Cardiac fibroblast (primary cell): ENCODE results near the gene ZNF3.

Experiments
- DNase-seq, 2 donors: peaks; one replicate each; pipeline versions ENCODE4 v3.0.0 to v3.0.0-alpha.2; 2010; ENCODE audit warnings: low read depth in 2 of 2
- H3K4me3 ChIP-seq, 2 donors: replicated peaks in 1 of 2; 1 replicate in 1 of 2; 2 replicates in 1 of 2; pipeline ENCODE4 v1.5.1; 2011; ENCODE audit warnings: low read depth in 2 of 2, low read length in 2 of 2, mild to moderate bottlenecking in 2 of 2, moderate library complexity in 1 of 2
- TF ChIP-seq, protein P1 (sequence below): IDR thresholded peaks from one replicate; pipeline ENCODE4 v1.5.1; 2011; ENCODE audit warnings: low read depth, mild to moderate bottlenecking, low read length, inconsistent platforms

ZNF3 gene

DNA sequence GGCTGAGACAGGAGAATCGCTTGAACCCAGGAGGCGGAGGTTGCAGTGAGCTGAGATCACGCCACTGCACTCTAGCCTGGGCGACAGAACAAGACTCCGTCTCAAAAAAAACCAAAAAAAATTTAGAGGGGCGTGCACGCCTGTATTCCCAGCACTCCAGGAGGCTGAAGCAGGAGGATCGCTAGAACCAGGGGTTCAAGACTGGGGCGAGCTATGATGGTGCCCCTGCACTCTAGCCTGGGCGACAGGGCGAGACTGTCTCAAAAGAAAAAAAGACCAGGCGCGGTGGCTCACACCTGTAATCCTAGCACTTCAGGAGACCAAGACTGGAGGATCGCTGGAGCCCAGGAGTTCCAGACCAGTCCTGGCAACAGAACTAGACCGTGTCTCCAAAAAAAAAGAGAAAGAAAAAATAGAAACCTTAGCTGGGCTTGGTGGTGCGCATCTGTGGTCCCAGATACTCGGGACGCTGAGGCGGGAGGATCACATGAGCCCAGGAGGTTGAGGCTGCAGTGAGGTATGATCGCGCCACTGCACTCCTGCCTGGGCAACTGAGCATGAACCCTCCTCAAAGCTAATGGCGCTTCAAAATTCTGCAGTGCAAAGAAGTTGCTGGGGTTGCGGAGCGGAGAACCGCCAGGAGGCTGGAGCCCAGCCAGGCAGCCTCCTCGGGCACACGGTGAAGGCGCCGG is 44.9 kb upstream of the ZNF3 start:
- no peak for DNase-seq
- H3K4me3 ChIP-seq: peak overlapping the region; percentile 88 to 97
- TF ChIP-seq, protein P1, sequence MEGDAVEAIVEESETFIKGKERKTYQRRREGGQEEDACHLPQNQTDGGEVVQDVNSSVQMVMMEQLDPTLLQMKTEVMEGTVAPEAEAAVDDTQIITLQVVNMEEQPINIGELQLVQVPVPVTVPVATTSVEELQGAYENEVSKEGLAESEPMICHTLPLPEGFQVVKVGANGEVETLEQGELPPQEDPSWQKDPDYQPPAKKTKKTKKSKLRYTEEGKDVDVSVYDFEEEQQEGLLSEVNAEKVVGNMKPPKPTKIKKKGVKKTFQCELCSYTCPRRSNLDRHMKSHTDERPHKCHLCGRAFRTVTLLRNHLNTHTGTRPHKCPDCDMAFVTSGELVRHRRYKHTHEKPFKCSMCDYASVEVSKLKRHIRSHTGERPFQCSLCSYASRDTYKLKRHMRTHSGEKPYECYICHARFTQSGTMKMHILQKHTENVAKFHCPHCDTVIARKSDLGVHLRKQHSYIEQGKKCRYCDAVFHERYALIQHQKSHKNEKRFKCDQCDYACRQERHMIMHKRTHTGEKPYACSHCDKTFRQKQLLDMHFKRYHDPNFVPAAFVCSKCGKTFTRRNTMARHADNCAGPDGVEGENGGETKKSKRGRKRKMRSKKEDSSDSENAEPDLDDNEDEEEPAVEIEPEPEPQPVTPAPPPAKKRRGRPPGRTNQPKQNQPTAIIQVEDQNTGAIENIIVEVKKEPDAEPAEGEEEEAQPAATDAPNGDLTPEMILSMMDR: no peak

DNA sequence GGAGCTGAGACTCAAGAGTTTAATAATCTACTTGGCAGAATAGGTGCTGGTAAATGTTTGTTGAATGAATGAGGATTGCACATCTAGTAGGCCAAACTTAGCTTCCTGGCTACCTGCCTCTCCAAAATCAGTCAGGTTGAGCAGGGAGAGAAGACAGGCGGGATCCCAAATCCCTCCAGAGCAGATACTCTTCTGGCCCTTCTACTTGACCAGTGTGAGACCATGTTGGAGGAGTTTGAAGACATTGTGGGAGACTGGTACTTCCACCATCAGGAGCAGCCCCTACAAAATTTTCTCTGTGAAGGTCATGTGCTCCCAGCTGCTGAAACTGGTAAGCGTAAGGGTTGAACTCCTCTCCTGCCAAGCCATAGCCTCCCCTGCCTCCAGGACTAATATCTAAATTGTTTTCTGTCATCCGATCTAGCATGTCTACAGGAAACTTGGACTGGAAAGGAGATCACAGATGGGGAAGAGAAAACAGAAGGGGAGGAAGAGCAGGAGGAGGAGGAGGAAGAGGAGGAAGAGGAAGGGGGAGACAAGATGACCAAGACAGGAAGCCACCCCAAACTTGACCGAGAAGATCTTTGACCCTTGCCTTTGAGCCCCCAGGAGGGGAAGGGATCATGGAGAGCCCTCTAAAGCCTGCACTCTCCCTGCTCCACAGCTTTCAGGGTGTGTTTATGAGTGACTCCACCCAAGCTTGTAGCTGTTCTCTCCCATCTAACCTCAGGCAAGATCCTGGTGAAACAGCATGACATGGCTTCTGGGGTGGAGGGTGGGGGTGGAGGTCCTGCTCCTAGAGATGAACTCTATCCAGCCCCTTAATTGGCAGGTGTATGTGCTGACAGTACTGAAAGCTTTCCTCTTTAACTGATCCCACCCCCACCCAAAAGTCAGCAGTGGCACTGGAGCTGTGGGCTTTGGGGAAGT is 43.0 kb upstream of the ZNF3 start:
- TF ChIP-seq, protein P1: no peak
- no peak for DNase-seq
- no peak overlapping the region for H3K4me3 ChIP-seq

DNA sequence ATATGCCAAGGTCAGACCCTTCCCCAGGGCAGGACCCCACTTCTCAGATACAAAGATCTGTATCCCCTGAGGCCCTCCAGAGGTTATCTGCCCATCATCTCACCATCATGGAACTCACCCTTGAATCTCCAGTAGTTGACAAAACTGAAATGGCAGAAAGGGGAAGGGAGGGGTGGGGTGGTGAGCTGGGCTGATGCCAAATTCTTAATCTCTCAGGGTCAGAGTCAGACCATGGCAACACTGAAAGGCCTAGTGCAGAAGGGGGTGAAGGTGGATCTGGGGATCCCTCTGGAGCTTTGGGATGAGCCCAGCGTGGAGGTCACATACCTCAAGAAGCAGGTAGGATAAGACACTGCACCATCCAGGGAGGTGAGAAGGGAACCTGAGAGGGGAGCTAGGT is 41.0 kb upstream of the ZNF3 start:
- no peak for DNase-seq
- TF ChIP-seq, protein P1: no peak
- no peak overlapping the region for H3K4me3 ChIP-seq

DNA sequence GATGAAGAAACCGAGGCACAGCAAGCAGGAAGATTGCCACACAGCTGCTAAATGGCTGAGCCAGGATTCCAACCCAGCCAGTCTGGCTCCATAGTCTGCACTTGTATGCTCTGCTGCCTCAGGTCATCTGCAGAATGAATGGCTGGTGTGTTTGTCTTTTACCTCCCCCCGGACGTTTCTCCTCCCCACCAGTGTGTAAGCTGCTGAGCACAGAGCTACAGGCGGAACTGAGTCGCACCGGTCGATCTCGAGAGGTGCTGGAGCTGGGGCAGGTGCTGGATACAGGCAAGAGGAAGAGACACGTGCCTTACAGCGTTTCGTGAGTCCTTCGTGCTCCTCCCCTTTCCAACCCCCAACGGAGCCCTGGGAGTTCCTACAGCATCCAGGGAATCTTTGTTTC is 40.5 kb upstream of the ZNF3 start:
- H3K4me3 ChIP-seq: no peak overlapping the region
- no peak for DNase-seq
- TF ChIP-seq, protein P1: no peak

DNA sequence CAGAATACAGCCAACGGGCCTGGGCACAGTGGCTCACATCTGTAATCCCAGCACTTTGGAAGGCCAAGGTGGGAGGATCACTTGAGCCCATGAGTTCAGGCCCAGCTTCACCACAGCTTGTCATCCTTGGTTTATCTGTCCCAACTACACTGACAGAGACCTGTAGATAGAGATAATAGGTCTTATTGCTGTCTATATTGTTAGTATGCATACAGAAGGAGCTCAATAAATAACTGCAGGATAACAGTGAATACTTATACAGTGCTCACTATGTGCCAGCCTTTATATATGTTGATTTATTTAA is 39.2 kb upstream of the ZNF3 start:
- DNase-seq: no peak
- H3K4me3 ChIP-seq: peak overlapping the region; percentile 85
- TF ChIP-seq, protein P1: no peak

DNA sequence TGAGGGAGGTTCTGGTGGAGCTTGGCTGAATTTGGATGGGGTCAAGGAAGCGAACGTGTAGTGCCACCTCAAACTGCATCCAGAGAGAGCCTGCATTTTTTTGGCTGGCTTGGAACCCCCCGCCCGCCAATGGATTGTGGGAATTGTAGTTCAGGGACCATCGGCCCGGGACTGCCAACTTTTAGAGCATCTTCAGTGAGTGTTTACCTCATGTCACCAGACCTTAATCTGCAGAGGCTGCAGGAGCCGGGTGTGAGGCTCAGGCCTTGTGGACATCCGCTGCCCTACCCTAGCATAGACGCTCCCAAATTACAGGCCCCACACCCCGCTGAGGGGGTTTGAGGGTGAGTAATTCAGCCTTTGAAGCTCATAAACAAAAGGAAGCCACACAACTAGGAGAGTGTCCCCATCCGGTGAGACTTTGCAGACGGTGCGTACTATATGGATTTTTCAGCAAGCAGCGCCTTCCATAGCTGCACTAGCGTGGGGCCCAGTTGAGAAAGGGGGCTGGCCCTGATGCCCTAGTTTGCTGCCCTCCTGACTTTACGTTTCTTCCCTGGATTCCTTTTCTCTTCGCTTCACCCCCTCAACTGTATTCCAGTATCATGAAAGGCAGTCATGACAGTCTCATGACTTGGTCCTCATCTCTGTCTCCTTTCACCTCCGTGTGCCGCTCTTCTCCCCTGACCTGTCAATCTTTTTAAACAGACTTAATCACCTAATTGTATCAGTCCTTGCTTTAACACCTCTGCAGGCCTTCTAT is 38.6 kb upstream of the ZNF3 start:
- peak overlapping the region; percentile 85 for H3K4me3 ChIP-seq
- TF ChIP-seq, protein P1: no peak
- DNase-seq: peak; percentile 67 to 73
